H1 (cell line): ENCODE data around the gene ARHGAP10. TPM values are rescaled to one million over a fixed set of nuclear protein-coding genes. Genes with fewer than 3 reads are reported as not detected.

Experiments used
- BACH1 ChIP-seq: IDR thresholded peaks from 2 replicates; pipeline ENCODE4 v1.6.1; 2012; ENCODE audit warnings: low read length, improper control_type of control experiment
- CHD1 ChIP-seq: IDR thresholded peaks from 2 replicates; pipeline ENCODE4 v1.6.1; 2012; ENCODE audit warnings: low read depth, low read length, improper control_type of control experiment
- EGR1 ChIP-seq: IDR thresholded peaks from 2 replicates; pipeline ENCODE4 v1.6.1; 2011; ENCODE audit warnings: low read depth, low read length, borderline replicate concordance
- NANOG ChIP-seq: IDR thresholded peaks from 2 replicates; pipeline ENCODE4 v1.6.1; 2011; ENCODE audit warnings: low read length, low read depth, mild to moderate bottlenecking, inconsistent platforms; ENCODE audit not compliant: insufficient read depth, poor library complexity, severe bottlenecking
- POLR2AphosphoS5 ChIP-seq: IDR thresholded peaks from 2 replicates; pipeline ENCODE4 v1.6.1; 2011; ENCODE audit warnings: low read depth, low read length
- RFX5 ChIP-seq: IDR thresholded peaks from 2 replicates; pipeline ENCODE4 v1.6.1; 2011; ENCODE audit warnings: low read depth, low read length, improper control_type of control experiment, borderline replicate concordance
- RXRA ChIP-seq: IDR thresholded peaks from 2 replicates; pipeline ENCODE4 v1.6.1; 2011; ENCODE audit warnings: low read depth, mild to moderate bottlenecking, low read length, moderate library complexity; ENCODE audit not compliant: insufficient read depth
- SP4 ChIP-seq: IDR thresholded peaks from 2 replicates; pipeline ENCODE4 v1.6.1; 2012; ENCODE audit warnings: low read length, inconsistent platforms
- polyA plus RNA-seq, 7 experiments: library from polyadenylated mRNA; depleted of rRNA in 3 of 7; stranded (reverse) in 5 of 7; unstranded in 2 of 7; fragments of >200 nt in 5 of 7; fragments of 200-250 nt in 2 of 7; gene quantifications; 1 replicate in 5 of 7; 2 replicates in 1 of 7; 4 replicates in 1 of 7; pipeline versions ENCODE4 v1.2.1 to v1.2.3, GENCODE V29; 2011 to 2013; ENCODE audit warnings: missing spikeins in 2 of 7, mixed read lengths in 2 of 7
- total RNA-seq: library from RNA; stranded (reverse); fragmentation: NEBNext Ultra II Directional; extraction: Animal tissue kit (Norgen Biotek cat#: 25700); gene quantifications from 2 replicates; pipeline ENCODE4 v1.2.1, GENCODE V29; 2021
- TF ChIP-seq, protein P1 (sequence below): IDR thresholded peaks from 2 replicates; pipeline ENCODE4 v1.6.1; 2012; ENCODE audit warnings: low read length, inconsistent platforms

ARHGAP10 gene
- total and polyA plus RNA-seq, 2 of the 8 experiments (the other 6 are each of a cell fraction or from before 2014, with no cell fraction given): 3.7 to 6.1 TPM

DNA sequence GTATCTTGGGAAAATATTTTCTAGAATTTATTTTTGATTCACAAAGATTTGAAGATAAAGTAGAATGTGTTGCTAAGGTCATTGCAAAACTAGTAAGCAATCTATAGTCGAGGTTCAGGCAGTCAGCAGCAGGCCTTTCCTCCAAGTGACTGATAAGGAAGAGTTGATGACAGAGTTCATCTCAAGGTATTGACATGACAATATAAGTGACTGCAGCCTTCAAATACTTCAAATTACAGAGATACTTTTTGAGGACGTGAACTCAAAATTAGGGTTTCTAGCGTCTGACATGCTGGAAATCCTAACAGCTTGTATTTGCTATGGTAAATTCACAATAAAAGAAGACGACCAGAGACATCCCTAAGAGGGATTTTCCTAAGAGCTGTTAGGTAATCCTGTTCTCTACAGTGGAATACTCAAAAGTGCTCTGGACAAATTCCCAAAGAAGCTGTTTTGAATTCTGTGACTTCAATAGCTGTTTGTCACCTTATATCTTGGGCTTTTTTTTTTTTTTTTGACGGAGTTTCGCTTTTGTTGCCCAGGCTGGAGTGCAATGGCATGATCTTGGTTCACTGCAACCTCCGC lies 7.4 kb downstream of the ARHGAP10 start (continued):
- no peak for TF ChIP-seq NANOG
- no peak for TF ChIP-seq RXRA
- TF ChIP-seq, protein P1, sequence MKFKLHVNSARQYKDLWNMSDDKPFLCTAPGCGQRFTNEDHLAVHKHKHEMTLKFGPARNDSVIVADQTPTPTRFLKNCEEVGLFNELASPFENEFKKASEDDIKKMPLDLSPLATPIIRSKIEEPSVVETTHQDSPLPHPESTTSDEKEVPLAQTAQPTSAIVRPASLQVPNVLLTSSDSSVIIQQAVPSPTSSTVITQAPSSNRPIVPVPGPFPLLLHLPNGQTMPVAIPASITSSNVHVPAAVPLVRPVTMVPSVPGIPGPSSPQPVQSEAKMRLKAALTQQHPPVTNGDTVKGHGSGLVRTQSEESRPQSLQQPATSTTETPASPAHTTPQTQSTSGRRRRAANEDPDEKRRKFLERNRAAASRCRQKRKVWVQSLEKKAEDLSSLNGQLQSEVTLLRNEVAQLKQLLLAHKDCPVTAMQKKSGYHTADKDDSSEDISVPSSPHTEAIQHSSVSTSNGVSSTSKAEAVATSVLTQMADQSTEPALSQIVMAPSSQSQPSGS: no peak
- no peak for TF ChIP-seq SP4
- no peak for TF ChIP-seq BACH1
- TF ChIP-seq RFX5: no peak
- TF ChIP-seq POLR2AphosphoS5: no peak
- no peak for TF ChIP-seq CHD1
- no peak for TF ChIP-seq EGR1
